ENCODE results near the gene PGM2L1. TPM values are rescaled to one million over a fixed set of nuclear protein-coding genes. Genes with fewer than 3 reads are reported as not detected.

The PGM2L1 gene
- total and polyA plus RNA-seq, 2 of the 13 experiments (the other 11 are each of a cell fraction or from before 2014, with no cell fraction given), result 0.57 to 1.2 TPM

DNA sequence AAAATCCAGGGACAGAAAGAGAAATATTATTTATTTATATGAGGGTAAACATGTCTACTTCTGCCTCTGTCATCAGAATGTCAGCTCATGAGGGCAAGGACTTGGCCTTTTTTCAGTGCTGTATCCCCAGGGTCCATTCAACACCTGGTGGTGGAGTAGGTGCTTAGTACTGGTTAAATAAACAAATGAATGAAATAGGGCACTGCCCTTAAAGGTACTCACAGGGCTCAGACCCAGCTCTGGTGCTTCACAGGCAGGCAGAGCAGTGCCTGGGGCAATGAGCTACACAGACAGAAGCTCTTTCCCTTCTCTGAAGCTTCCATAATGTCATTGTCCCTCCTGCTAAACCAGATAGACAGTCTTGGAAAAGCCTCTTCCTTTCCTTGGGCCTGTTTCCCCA lies 117.7 kb downstream of the PGM2L1 start:
- ATAC-seq (no peak), DNase-seq (ENCODE audit: low spot score) (no peak), FAIRE-seq (no peak)
- no peaks in the 10 kb centered on the region for H3K79me2 ChIP-seq (ENCODE audit: insufficient read depth, low read length)
- BruUV-seq (replicated peaks), result no TSS peak
- H3K4me3 ChIP-seq (replicated peaks in 1 of 3; ENCODE audit: insufficient read depth in 1 of 3, low read depth in 2 of 3, low read length in 3 of 3), result no peak overlapping the region
- H3K9ac ChIP-seq (ENCODE audit: insufficient read depth, low read depth, low read length), result no peak overlapping the region
- no peaks in the 10 kb centered on the region for H3K9me3 ChIP-seq (ENCODE audit: low read length)
- H2AFZ ChIP-seq (ENCODE audit: low read length), result no peak overlapping the region
- no peaks in the 10 kb centered on the region for H4K20me1 ChIP-seq (ENCODE audit: insufficient read depth, low read length)
- no peak for TF ChIP-seq ZNF30 (CRISPR knock-in tag; IDR thresholded peaks at IDR 0.05)
- no peak for TF ChIP-seq CREB1 (IDR thresholded peaks at IDR 0.05)
- TF ChIP-seq CREB1 (CRISPR knock-in tag; IDR thresholded peaks at IDR 0.05), result no peak
- H3K4me1 ChIP-seq (ENCODE audit: insufficient read depth, low read length), result no peaks in the 10 kb centered on the region
- no peaks in the 10 kb centered on the region for H3K27me3 ChIP-seq (ENCODE audit: control insufficient read depth in 1 of 2, insufficient read depth in 2 of 2, low read length in 2 of 2)
- no peaks in the 10 kb centered on the region for H3K36me3 ChIP-seq (replicated peaks in 1 of 2; ENCODE audit: control insufficient read depth in 1 of 2, insufficient read depth in 2 of 2, low read length in 2 of 2)
- H3K27ac ChIP-seq (ENCODE audit: extremely low read length, insufficient read depth, low read length), result no peak overlapping the region
- intact Hi-C loops (cut with micrococcal nuclease; ENCODE audit: unreplicated experiment), result no loop called here
- CTCF ChIA-PET (ENCODE audit: low intra/inter-chr PET ratio, low total read pairs), result no interaction called here
- no peak overlapping the region for H3K4me2 ChIP-seq (ENCODE audit: low read depth, low read length)
- POLR2A ChIA-PET, result no interaction called here
- in situ Hi-C loops (cut with HindIII; ENCODE audit: extremely low pct_ligation_motif_present, low pct_unique_long_range_greater_than_20kb), result no loop called here

MicroRNA genes within 50 kb of the gene (microRNA counts, 767-probe panel; counts per million panel counts)
- microRNA hsa-miR-548al, result not detected

Small RNA genes lying within 50 kb of the gene (microRNA-seq; reads per million reads assigned to microRNA genes)
- not detected for gene MIR548AL

Small RNA genes lying within 50 kb of the gene (small RNA-seq; reads per million reads assigned to genes)
- gene MIR548AL (ENCODE audit: insufficient read depth in 2 of 3, insufficient read length in 3 of 3, low read depth in 2 of 3, low replicate concordance in 1 of 3), result 0 to 0.97 (median 0.33) reads per million in 3 experiments

Other genes starting within 250 kb of the PGM2L1 start
- 6.4 and 8.0 TPM in 2 replicates for gene C2CD3, start 227.4 kb downstream of the PGM2L1 start, total RNA-seq (2016; rRNA removed; fragmentation: Illumina TruSeq; extraction: Trizol)
- 5.5 and 6.2 TPM in 2 replicates for gene C2CD3, start 227.4 kb downstream of the PGM2L1 start, polyA plus RNA-seq (2011; rRNA removed)
- gene PPME1, start 227.1 kb downstream of the PGM2L1 start, total RNA-seq (2016; rRNA removed; fragmentation: Illumina TruSeq; extraction: Trizol), result 31.3 TPM in 2 replicates
- gene PPME1, start 227.1 kb downstream of the PGM2L1 start, polyA plus RNA-seq (2011; rRNA removed), result 44.2 and 56.0 TPM in 2 replicates
- gene P4HA3, start 86.8 kb downstream of the PGM2L1 start, total RNA-seq (2016; rRNA removed; fragmentation: Illumina TruSeq; extraction: Trizol), result not detected in 2 replicates
- not detected in 2 replicates for gene P4HA3, start 86.8 kb downstream of the PGM2L1 start, polyA plus RNA-seq (2011; rRNA removed)
- 0.33 and 0.41 TPM in 2 replicates for gene KCNE3, start 69.1 kb upstream of the PGM2L1 start, total RNA-seq (2016; rRNA removed; fragmentation: Illumina TruSeq; extraction: Trizol)
- 2.2 and 2.3 TPM in 2 replicates for gene KCNE3, start 69.1 kb upstream of the PGM2L1 start, polyA plus RNA-seq (2011; rRNA removed)
- gene LIPT2, start 95.3 kb upstream of the PGM2L1 start, total RNA-seq (2016; rRNA removed; fragmentation: Illumina TruSeq; extraction: Trizol), result 3.0 and 5.6 TPM in 2 replicates
- gene LIPT2, start 95.3 kb upstream of the PGM2L1 start, polyA plus RNA-seq (2011; rRNA removed), result 4.8 and 5.6 TPM in 2 replicates
- gene POLD3, start 194.1 kb upstream of the PGM2L1 start, total RNA-seq (2016; rRNA removed; fragmentation: Illumina TruSeq; extraction: Trizol), result 18.9 and 23.7 TPM in 2 replicates
- 5.1 and 6.3 TPM in 2 replicates for gene POLD3, start 194.1 kb upstream of the PGM2L1 start, polyA plus RNA-seq (2011; rRNA removed)